ENCODE results near the gene OR52E1. TPM values are rescaled to one million over a fixed set of nuclear protein-coding genes. Genes with fewer than 3 reads are reported as not detected.

The OR52E1 gene
- polyA plus RNA-seq, 3 donors = not detected

- no peak for DNase-seq
Measured at GRCh38 chr11:5115339-5115738, 46.0 kb downstream of the OR52E1 start.

GRCh38 chr11:5117588-5117987 lies 48.2 kb downstream of the OR52E1 start:
- DNase-seq = no peak

- DNase-seq = no peak
Measured at GRCh38 chr11:5118893-5119292, 49.5 kb downstream of the OR52E1 start.

Other genes starting within 250 kb of the OR52E1 start
- not detected for gene OR51F2, start 248.3 kb upstream of the OR52E1 start, polyA plus RNA-seq (ENCODE audit: insufficient read length in 3 of 3)
- not detected for gene OR51S1, start 220.4 kb upstream of the OR52E1 start, polyA plus RNA-seq (ENCODE audit: insufficient read length in 3 of 3)
- gene OR51T1, start 187.7 kb upstream of the OR52E1 start, polyA plus RNA-seq (ENCODE audit: insufficient read length in 3 of 3) = not detected
- gene OR51A7, start 165.8 kb upstream of the OR52E1 start, polyA plus RNA-seq (ENCODE audit: insufficient read length in 3 of 3) = not detected
- not detected for gene OR51G2, start 150.2 kb upstream of the OR52E1 start, polyA plus RNA-seq (ENCODE audit: insufficient read length in 3 of 3)
- gene OR51G1, start 145.2 kb upstream of the OR52E1 start, polyA plus RNA-seq (ENCODE audit: insufficient read length in 3 of 3) = not detected
- gene OR51A4, start 122.0 kb upstream of the OR52E1 start, polyA plus RNA-seq (ENCODE audit: insufficient read length in 3 of 3) = under 1 TPM in 1 of 3 donors, not detected in 2; 0.10 TPM
- gene OR51A2, start 113.9 kb upstream of the OR52E1 start, polyA plus RNA-seq (ENCODE audit: insufficient read length in 3 of 3) = not detected
- gene OR51L1, start 74.7 kb upstream of the OR52E1 start, polyA plus RNA-seq (ENCODE audit: insufficient read length in 3 of 3) = under 1 TPM; 0.01 to 0.15 (median 0.13) TPM
- gene OR52J3, start 23.0 kb upstream of the OR52E1 start, polyA plus RNA-seq (ENCODE audit: insufficient read length in 3 of 3) = not detected
- gene OR52E2, start 9.9 kb upstream of the OR52E1 start, polyA plus RNA-seq (ENCODE audit: insufficient read length in 3 of 3) = not detected
- gene OR52A5, start 68.8 kb downstream of the OR52E1 start, polyA plus RNA-seq (ENCODE audit: insufficient read length in 3 of 3) = not detected
- gene OR52A1, start 85.2 kb downstream of the OR52E1 start, polyA plus RNA-seq (ENCODE audit: insufficient read length in 3 of 3) = under 1 TPM; 0.01 to 0.04 (median 0.03) TPM
- gene OR51V1, start 131.1 kb downstream of the OR52E1 start, polyA plus RNA-seq (ENCODE audit: insufficient read length in 3 of 3) = not detected
- 100 to 1,000 TPM; 107 to 153 (median 133) TPM for gene HBB, start 157.5 kb downstream of the OR52E1 start, polyA plus RNA-seq (ENCODE audit: insufficient read length in 3 of 3)
- gene HBD, start 164.9 kb downstream of the OR52E1 start, polyA plus RNA-seq (ENCODE audit: insufficient read length in 3 of 3) = 1 to 10 TPM in 1 of 3 donors, under 1 TPM in 2; 0.68 to 1.1 (median 0.93) TPM
- 100 to 1,000 TPM; 482 to 633 (median 588) TPM for gene HBG1, start 180.3 kb downstream of the OR52E1 start, polyA plus RNA-seq (ENCODE audit: insufficient read length in 3 of 3)
- gene HBG2, start 185.2 kb downstream of the OR52E1 start, polyA plus RNA-seq (ENCODE audit: insufficient read length in 3 of 3) = 1,000 to 10,000 TPM; 1,217 to 2,022 (median 1,324) TPM
- 10 to 100 TPM in 1 of 3 donors, 1 to 10 TPM in 2; 2.4 to 10.5 (median 7.1) TPM for gene HBE1, start 200.4 kb downstream of the OR52E1 start, polyA plus RNA-seq (ENCODE audit: insufficient read length in 3 of 3)
- gene OR51B4, start 232.4 kb downstream of the OR52E1 start, polyA plus RNA-seq (ENCODE audit: insufficient read length in 3 of 3) = under 1 TPM; 0.09 to 0.24 (median 0.18) TPM

All from renal pelvis (tissue), 4 donors.